Mammary epithelial cell (primary cell): ENCODE data around the gene SOCS3.

Experiments
- EZH2 ChIP-seq: IDR thresholded peaks from 2 replicates; pipeline ENCODE4 v1.6.1; 2012; ENCODE audit warnings: low read length, inconsistent platforms, borderline replicate concordance
- TF ChIP-seq, protein P1 (sequence below), 2 donors: IDR thresholded peaks in 1 of 2; conservative IDR thresholded peaks in 1 of 2; 2 replicates each; pipeline ENCODE4 v1.5.1; 2011 to 2012; ENCODE audit warnings: inconsistent platforms in 2 of 2, low read length in 2 of 2, mild to moderate bottlenecking in 2 of 2, control low read depth in 1 of 2, low read depth in 1 of 2; ENCODE audit not compliant: insufficient read depth in 1 of 2; ENCODE audit errors: extremely low read depth in 1 of 2

DNA sequence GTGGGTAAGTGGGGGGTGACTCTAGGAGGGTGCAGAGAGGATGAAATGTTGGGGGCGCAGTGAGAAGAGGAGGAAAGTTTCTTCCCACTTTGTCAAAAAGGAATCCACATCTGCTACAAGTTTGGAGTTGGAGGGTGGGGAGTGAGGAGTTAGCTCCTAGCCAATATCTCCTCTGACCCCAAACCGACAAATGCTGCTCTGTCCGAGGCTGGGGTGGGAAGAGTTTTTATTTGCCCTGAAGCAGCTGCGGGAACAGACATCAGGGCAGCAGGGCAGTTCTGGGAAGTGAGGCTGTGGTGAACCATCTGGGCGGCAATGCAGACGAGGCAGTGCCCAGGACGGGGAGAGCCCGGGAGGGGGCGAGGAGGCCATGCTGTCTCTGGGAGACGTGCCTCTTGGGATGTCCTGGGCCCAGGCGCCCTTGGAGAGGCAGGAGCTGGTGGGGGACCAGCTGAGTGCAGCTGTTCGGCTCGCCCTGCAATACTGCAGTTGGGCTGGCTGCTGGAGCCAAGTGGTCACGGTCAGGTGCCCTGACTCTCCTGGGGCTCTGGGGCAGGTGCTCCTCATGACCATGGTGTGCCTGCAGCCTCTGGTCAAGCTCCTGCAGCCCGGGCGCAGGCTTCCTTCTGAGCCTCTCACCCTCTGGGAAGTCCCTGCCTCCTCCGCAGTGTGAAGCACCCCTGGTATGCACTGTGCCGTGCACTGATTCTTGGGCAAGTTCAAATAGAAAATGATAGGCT is 6.4 kb upstream of the SOCS3 start:
- TF ChIP-seq, protein P1, sequence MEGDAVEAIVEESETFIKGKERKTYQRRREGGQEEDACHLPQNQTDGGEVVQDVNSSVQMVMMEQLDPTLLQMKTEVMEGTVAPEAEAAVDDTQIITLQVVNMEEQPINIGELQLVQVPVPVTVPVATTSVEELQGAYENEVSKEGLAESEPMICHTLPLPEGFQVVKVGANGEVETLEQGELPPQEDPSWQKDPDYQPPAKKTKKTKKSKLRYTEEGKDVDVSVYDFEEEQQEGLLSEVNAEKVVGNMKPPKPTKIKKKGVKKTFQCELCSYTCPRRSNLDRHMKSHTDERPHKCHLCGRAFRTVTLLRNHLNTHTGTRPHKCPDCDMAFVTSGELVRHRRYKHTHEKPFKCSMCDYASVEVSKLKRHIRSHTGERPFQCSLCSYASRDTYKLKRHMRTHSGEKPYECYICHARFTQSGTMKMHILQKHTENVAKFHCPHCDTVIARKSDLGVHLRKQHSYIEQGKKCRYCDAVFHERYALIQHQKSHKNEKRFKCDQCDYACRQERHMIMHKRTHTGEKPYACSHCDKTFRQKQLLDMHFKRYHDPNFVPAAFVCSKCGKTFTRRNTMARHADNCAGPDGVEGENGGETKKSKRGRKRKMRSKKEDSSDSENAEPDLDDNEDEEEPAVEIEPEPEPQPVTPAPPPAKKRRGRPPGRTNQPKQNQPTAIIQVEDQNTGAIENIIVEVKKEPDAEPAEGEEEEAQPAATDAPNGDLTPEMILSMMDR (conservative IDR thresholded peaks at IDR 0.05 in 1 of 2, IDR thresholded peaks at IDR 0.05 in 1 of 2; ENCODE audit: extremely low read depth in 1 of 2, insufficient read depth in 1 of 2, low read depth in 1 of 2, low read length in 2 of 2) = no peak
- TF ChIP-seq EZH2 = no peak
